ENCODE data around the gene B3GNT3. TPM values are rescaled to one million over a fixed set of nuclear protein-coding genes. Genes with fewer than 3 reads are reported as not detected.
"Not testable (repeated sequence)": the region's sequence is repeated elsewhere in the genome, so short reads cannot be mapped to it uniquely, and the experiment has no call there.

The B3GNT3 gene
- polyA plus RNA-seq, 3 donors: 0.55 to 3.1 (median 0.67) TPM

DNA sequence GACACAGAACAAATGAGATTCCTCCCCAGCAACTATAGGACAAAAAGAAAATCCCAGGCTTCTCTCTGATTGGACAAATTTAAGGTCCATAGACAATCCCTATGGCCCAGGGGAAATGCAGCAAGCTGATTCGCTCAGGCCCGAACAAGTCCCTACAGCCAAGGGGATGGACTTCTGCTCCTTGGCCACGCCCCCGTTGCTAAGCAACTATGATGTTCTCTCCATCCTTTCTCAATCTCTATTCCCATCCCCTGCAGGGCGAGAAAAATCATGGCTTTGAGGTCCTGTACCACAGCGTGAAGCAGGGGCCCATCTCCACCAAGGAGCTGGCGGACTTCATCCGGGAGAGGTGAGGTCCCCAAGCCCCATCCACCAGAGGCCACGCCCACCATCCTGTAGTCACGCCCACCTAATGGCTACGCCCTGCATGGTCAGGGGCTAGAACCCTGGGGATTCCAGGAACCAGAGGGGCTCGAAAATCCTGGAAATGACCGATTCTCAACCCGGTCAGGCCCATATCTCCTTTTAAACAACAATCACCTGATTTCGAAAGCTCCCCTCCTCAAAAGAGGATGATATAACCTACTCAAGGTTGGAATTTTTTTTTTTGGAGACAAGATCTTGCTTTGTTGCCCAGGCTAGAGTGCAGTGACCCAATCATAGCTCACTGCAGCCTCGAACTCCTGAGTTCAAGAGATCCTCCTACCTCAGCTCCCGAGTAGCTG lies 32.3 kb upstream of the B3GNT3 start:
- WGBS, 3 donors: 54 to 74% (median 62%) methylated on average over 17 of the region's 17 CpGs
- no peak overlapping the region for H3K27ac ChIP-seq (ENCODE audit: low read depth, low read length)

- 81 to 91% (median 89%) methylated on average over 7 of the region's 7 CpGs for WGBS, 3 donors
- H3K27ac ChIP-seq (ENCODE audit: low read depth, low read length): no peak overlapping the region
Observed at GRCh38 chr19:17764348-17764747, 30.6 kb upstream of the B3GNT3 start.

- no peak overlapping the region for H3K27ac ChIP-seq (ENCODE audit: low read depth, low read length)
- 33 to 71% (median 46%) methylated on average over 12 of the region's 12 CpGs for WGBS, 3 donors
Observed at GRCh38 chr19:17765069-17765618, 29.8 kb upstream of the B3GNT3 start.

DNA sequence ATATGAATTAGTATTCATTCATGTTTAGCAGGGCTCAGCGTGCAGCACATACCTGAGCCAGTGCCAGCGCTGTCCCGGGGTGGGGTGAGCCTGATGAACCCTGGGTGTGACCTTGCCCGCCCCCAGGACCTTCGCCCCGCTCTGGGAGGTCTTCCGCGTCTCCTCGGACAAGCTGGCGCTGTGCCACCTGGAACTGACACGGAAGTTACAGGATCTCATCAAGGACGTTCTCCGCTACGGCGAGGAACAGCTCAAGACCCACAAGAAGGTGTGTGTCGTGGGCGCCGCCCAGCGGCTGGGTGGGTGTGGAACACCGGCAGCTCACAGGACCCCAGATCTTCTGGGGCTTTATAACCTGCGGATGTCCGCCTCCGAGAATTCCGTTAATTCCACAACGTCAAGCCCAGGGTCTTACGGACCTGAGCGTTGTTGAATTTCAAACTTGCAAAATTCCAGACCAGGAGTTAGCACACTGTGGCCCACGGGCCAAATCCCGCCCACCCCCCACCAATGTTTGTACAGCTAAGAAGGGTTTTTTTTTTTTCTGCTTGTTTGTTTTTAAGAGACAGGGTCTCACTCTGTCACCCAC lies 28.3 kb upstream of the B3GNT3 start:
- 7 to 18% (median 12%) methylated on average over 29 of the region's 29 CpGs for WGBS, 3 donors
- no peak overlapping the region for H3K27ac ChIP-seq (ENCODE audit: low read depth, low read length)

GRCh38 chr19:17767559-17767958 lies 27.4 kb upstream of the B3GNT3 start:
- WGBS, 3 donors: 16 to 86% (median 75%) methylated on average over 1 of the region's 1 CpG

DNA sequence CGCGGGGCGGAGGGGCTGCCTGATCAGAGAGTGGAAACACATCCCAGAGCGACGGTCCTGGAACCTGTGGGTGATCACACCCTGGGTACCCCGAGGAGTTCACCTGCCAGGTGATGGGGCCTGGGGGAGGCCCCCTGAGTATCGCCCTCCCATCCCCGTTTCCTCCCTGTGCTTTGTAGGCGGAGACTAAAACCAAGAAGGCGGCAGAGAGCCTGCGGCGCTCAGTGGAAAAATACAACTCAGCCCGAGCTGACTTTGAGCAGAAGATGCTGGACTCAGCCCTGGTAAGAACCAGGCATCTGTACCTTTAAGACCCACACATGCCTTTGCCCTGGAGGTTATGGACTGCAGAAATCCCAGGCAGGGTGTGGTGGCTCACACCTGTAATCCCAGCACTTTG lies 24.3 kb upstream of the B3GNT3 start:
- no peak overlapping the region for H3K27ac ChIP-seq (ENCODE audit: low read depth, low read length)
- 76 to 88% (median 86%) methylated on average over 10 to 13 of the region's 13 CpGs for WGBS, 3 donors

More at GRCh38 chr19:17767559-17767958, 27.4 kb upstream of the B3GNT3 start:
- H3K27ac ChIP-seq (ENCODE audit: low read depth, low read length): no peak overlapping the region

GRCh38 chr19:17772172-17772571 lies 22.8 kb upstream of the B3GNT3 start:
- WGBS, 3 donors: 94 to 98% (median 97%) methylated on average over 4 of the region's 4 CpGs
- no peak overlapping the region for H3K27ac ChIP-seq (ENCODE audit: low read depth, low read length)

DNA sequence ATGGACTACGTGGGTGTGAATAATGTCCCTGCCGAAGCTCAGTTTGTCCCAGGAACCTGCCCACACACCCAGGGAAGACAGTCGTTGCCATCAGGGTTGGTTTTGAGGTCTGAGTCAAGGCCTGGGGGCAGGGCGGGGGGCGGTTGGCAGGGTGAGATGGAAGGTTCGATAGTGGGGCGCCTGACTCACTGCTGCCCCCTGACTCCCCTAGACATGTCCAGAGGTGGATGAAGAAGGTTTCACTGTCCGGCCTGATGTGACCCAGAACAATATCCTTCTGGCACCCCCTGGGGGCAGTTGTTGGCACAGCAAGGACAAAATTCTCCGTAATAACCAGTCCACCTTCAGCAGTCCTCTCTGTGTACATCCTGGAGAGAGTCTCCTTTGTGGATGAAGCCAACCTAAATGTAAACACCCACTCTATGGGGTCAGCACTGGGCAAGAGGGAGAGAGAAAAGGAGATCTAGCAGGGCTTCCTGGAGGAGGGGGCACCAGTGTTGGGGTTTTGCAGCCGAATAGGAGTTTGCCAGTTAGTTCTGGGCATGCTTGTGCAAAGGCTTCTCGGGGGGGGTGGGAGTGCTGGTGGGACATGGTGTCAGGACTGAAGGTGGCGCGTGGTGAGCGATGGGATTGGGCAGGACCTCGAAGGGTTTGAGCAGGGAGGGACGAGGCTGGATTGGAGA lies 19.6 kb upstream of the B3GNT3 start:
- no peak overlapping the region for H3K27ac ChIP-seq (ENCODE audit: low read depth, low read length)
- WGBS, 3 donors: 51 to 71% (median 69%) methylated on average over 16 of the region's 16 CpGs

- H3K27ac ChIP-seq (ENCODE audit: low read depth, low read length): no peak overlapping the region
- WGBS, 3 donors: 65 to 69% (median 68%) methylated on average over 26 to 27 of the region's 27 CpGs
Observed at GRCh38 chr19:17775991-17776803, 18.7 kb upstream of the B3GNT3 start.

DNA sequence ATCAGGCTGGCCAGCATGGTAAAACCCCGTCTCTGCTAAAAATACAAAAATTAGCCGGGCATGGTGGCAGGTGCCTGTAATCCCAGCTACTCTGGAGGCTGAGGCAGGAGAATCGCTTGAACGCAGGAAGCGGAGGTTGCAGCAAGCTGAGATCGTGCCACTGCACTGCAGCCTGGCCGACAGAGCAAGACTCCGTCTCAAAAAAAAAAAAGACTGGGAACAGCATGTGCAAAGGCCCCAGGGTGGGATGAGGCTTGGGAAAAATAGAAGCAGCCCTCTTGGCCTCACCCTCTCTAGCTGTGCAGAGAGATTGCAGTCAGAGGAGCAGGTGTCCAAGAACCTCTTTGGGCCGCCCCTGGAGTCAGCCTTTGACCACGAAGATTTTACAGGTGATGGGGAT lies 17.1 kb upstream of the B3GNT3 start:
- WGBS, 3 donors: 74 to 79% (median 75%) methylated on average over 8 to 10 of the region's 10 CpGs
- not testable (repeated sequence) for H3K27ac ChIP-seq (ENCODE audit: low read depth, low read length)

DNA sequence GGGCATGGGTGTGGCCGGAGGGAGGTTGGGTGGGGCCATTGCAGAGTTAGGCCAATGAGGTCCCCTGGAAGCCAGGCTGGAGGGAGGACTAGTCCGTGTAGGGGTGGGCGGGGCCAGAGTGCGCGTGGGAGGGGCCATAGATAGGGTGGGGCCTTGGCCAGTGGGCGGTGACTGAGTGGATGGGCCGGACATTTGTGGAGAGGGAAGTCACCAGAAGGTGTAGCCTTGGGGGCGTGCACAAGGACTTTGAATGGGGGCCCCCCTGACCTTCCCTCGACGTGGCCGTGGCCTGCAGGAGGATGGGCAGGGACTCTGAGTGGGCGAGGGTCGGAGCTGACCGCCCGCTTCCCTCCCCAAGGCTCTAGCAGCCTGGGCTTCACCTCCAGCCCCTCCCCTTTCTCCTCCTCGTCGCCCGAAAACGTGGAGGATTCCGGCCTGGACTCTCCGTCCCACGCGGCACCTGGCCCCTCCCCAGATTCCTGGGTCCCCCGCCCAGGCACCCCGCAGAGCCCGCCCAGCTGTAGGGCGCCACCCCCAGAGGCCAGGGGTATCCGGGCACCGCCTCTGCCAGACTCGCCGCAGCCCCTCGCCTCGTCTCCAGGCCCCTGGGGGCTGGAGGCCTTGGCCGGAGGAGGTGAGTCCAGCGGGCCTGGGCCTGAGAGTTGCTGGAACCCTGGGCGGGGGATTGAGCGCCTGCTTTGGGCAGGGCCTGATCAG lies 16.5 kb upstream of the B3GNT3 start:
- H3K27ac ChIP-seq (ENCODE audit: low read depth, low read length): no peak overlapping the region
- 7 to 23% (median 11%) methylated on average over 27 to 37 of the region's 37 CpGs for WGBS, 3 donors

- no peak overlapping the region for H3K27ac ChIP-seq (ENCODE audit: low read depth, low read length)
- WGBS, 3 donors: 15 to 24% (median 21%) methylated on average over 21 to 25 of the region's 25 CpGs
Observed at GRCh38 chr19:17778968-17779929, 15.7 kb upstream of the B3GNT3 start.

DNA sequence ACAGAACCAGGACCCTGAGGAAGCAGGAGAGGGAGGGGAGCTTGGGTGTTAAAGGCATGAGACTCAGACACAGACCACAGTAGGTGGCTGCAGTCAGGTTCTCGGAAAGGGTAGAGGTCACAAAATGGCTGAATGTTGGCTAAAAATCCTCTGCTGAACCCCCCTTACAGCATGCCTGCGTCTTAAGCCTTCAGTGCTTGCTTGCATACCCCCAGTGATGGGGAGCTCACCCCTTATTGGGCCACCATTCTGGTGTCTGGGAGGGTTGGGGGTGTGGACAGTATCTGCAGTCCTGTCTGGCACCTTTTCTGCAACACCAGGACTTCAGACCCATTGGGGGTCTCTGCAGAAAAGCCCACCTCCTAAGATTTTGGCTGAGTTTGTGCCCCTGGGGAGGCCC lies 14.2 kb upstream of the B3GNT3 start:
- 86 to 94% (median 91%) methylated on average over 2 of the region's 2 CpGs for WGBS, 3 donors
- no peak overlapping the region for H3K27ac ChIP-seq (ENCODE audit: low read depth, low read length)

GRCh38 chr19:17783721-17784120 lies 11.2 kb upstream of the B3GNT3 start:
- not testable (repeated sequence) for H3K27ac ChIP-seq (ENCODE audit: low read depth, low read length)
- WGBS, 3 donors: 62 to 75% (median 63%) methylated on average over 5 of the region's 5 CpGs

DNA sequence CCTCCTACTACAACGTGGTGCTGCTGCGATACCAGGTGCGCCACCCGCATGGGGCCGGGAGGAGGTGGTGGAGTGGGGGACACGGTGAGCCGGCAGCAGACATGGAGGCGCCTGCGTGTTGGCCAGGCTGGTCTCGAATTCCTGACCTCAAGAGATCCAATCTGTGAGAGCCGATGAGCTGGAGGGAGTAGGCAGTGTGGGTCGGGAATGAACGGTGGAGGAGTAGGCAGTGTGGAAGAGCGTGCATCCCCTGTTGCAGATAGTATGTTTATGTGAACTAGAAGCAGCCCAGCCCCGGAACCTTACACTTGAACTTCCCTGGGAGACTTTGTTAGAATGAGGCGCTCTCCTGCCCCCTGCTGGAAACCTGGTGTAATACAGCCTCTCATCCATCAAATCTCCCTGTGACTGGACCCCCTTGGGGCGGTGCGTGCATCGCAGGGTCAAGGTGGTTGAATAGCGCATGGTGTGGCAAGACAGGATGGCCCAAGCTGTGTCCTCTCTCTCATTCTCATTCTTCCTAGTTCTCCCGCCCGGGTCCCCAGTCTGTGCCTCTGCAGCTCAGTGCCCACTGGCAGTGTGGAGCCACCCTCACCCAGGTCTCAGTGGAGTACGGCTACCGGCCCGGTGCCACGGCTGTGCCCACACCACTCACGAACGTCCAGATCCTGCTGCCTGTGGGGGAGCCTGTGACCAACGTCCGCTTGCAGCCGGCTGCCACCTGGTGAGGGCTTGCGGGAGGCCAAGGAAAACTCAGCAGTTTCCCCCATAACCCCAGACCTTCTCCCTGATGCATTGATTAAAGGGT lies 10.5 kb upstream of the B3GNT3 start:
- WGBS, 3 donors: 41 to 53% (median 52%) methylated on average over 32 of the region's 32 CpGs
- no peak overlapping the region for H3K27ac ChIP-seq (ENCODE audit: low read depth, low read length)

DNA sequence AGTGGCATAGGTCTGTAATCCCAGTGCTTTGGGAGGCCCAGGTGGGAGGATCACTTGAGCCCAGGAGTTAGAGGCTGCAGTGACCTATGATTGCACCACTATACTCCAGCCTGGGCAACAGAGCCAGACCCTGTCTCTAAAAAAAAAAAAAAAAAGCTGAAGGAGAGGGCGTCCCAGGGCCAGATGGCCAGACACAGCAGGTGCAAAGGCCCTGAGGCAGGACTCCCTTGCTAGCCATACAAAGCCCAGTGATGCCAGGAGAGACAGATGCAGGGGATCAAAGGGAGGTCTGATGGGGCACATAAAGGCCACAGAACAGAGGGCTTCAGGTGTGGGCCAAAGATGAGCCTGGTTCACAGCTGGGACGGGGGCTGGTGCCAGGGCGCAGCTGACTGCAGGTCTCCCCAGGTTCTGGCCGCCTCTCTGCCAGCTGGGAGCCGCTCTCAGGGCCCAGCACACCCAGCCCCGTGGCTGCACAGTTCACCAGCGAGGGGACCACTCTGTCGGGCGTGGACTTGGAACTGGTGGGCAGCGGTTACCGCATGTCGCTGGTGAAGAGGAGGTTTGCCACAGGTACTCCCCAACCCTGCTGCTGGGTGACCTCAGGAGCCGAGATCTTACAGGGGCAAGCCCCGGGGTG lies 7.5 kb upstream of the B3GNT3 start:
- no peak overlapping the region for H3K27ac ChIP-seq (ENCODE audit: low read depth, low read length)
- 87 to 97% (median 94%) methylated on average over 14 of the region's 14 CpGs for WGBS, 3 donors
